NCI-H524 treated with DMSO at 0.1 percent for 48 hours (cell line): Measurements from ENCODE around the gene LIPH.
"Not testable (repeated sequence)": the region's sequence is repeated elsewhere in the genome, so short reads cannot be mapped to it uniquely, and the experiment has no call there.

Experiments
- DNase-seq: peaks from one replicate; lab custom pipeline; 2025; lab: John Stamatoyannopoulos, UW

LIPH gene

GRCh38 chr3:185486394-185486793 is 66.0 kb downstream of the LIPH start:
- no peak for DNase-seq

- no peak for DNase-seq
These were observed 68.1 kb downstream of the LIPH start for GRCh38 chr3:185484296-185484695.

GRCh38 chr3:185479373-185479945 is 72.9 kb downstream of the LIPH start:
- no peak for DNase-seq

- no peak for DNase-seq
These were observed 75.1 kb downstream of the LIPH start for GRCh38 chr3:185477316-185477715.

GRCh38 chr3:185474922-185475321 is 77.5 kb downstream of the LIPH start:
- DNase-seq = not testable (repeated sequence)

GRCh38 chr3:185473290-185473815 is 79.0 kb downstream of the LIPH start:
- no peak for DNase-seq

GRCh38 chr3:185470323-185470722 is 82.1 kb downstream of the LIPH start:
- DNase-seq = no peak

- DNase-seq = no peak
These were observed 82.8 kb downstream of the LIPH start for GRCh38 chr3:185469542-185469941.

GRCh38 chr3:185466123-185466522 is 86.3 kb downstream of the LIPH start:
- not testable (repeated sequence) for DNase-seq

- no peak for DNase-seq
These were observed 86.9 kb downstream of the LIPH start for GRCh38 chr3:185465471-185465870.

GRCh38 chr3:185460719-185461350 is 91.6 kb downstream of the LIPH start:
- DNase-seq = no peak

- DNase-seq = no peak
These were observed 92.1 kb downstream of the LIPH start for GRCh38 chr3:185460309-185460708.

GRCh38 chr3:185457376-185457775 is 95.0 kb downstream of the LIPH start:
- no peak for DNase-seq
